Skin of body (tissue), 2 donors: ENCODE results near the gene DCST1. TPM values are rescaled to one million over a fixed set of nuclear protein-coding genes. Genes with fewer than 3 reads are reported as not detected.

ENCODE experiments used
- DNase-seq: peaks from one replicate; lab custom pipeline; 2025; lab: John Stamatoyannopoulos, UW
- total RNA-seq: library from RNA; depleted of rRNA; stranded (reverse); fragments of >200 nt; gene quantifications from one replicate; pipeline ENCODE4 v1.2.3, GENCODE V29; 2014

The DCST1 gene
- total RNA-seq, 1 donor from 2014 or later, result 0.10 TPM

- no peak for DNase-seq
These were observed 52.0 kb downstream of the DCST1 start for GRCh38 chr1:155085504-155086127.

GRCh38 chr1:155086128-155086741 is 52.6 kb downstream of the DCST1 start:
- no peak for DNase-seq

- DNase-seq, result no peak
These were observed 53.4 kb downstream of the DCST1 start for GRCh38 chr1:155086856-155087535.

GRCh38 chr1:155091071-155092051 is 57.7 kb downstream of the DCST1 start:
- peak; percentile 43 for DNase-seq

GRCh38 chr1:155092131-155092530 is 58.5 kb downstream of the DCST1 start:
- DNase-seq, result no peak

GRCh38 chr1:155092641-155093040 is 59.0 kb downstream of the DCST1 start:
- DNase-seq, result no peak

GRCh38 chr1:155093911-155094621 is 60.4 kb downstream of the DCST1 start:
- DNase-seq, result peak; percentile 42

GRCh38 chr1:155094622-155094948 is 61.0 kb downstream of the DCST1 start:
- DNase-seq, result no peak

- no peak for DNase-seq
These were observed 65.7 kb downstream of the DCST1 start for GRCh38 chr1:155099331-155099730.

Other genes starting within 250 kb of the DCST1 start
- 0.99 TPM for gene KCNN3, start 163.5 kb upstream of the DCST1 start, total RNA-seq
- 18.9 TPM for gene PMVK, start 97.1 kb upstream of the DCST1 start, total RNA-seq
- 61.8 TPM for gene PBXIP1, start 77.7 kb upstream of the DCST1 start, total RNA-seq
- 14.6 TPM for gene PYGO2, start 72.0 kb upstream of the DCST1 start, total RNA-seq
- gene SHC1, start 63.1 kb upstream of the DCST1 start, total RNA-seq, result 42.9 TPM
- gene CKS1B, start 59.1 kb upstream of the DCST1 start, total RNA-seq, result 43.1 TPM
- 13.2 TPM for gene FLAD1, start 50.5 kb upstream of the DCST1 start, total RNA-seq
- gene LENEP, start 40.2 kb upstream of the DCST1 start, total RNA-seq, result not detected
- gene ZBTB7B, start 31.0 kb upstream of the DCST1 start, total RNA-seq, result 25.5 TPM
- gene DCST2, start within 50 bp of the DCST1 start, total RNA-seq, result 0.49 TPM
- gene ADAM15, start 17.5 kb downstream of the DCST1 start, total RNA-seq, result 46.0 TPM
- gene EFNA4, start 29.9 kb downstream of the DCST1 start, total RNA-seq, result 9.0 TPM
- gene EFNA3, start 45.0 kb downstream of the DCST1 start, total RNA-seq, result 10.9 TPM
- gene EFNA1, start 94.1 kb downstream of the DCST1 start, total RNA-seq, result 45.1 TPM
- gene SLC50A1, start 102.0 kb downstream of the DCST1 start, total RNA-seq, result 18.5 TPM
- gene DPM3, start 106.7 kb downstream of the DCST1 start, total RNA-seq, result 10.0 TPM
- 67.5 TPM for gene KRTCAP2, start 139.5 kb downstream of the DCST1 start, total RNA-seq
- 0.20 TPM for gene TRIM46, start 140.0 kb downstream of the DCST1 start, total RNA-seq
- gene THBS3, start 174.1 kb downstream of the DCST1 start, total RNA-seq, result 32.5 TPM
- gene MTX1, start 174.9 kb downstream of the DCST1 start, total RNA-seq, result 19.1 TPM
- 4.5 TPM for gene ENTREP3, start 221.7 kb downstream of the DCST1 start, total RNA-seq
- 23.7 TPM for gene SCAMP3, start 228.5 kb downstream of the DCST1 start, total RNA-seq
- 28.8 TPM for gene CLK2, start 239.7 kb downstream of the DCST1 start, total RNA-seq
- gene HCN3, start 243.6 kb downstream of the DCST1 start, total RNA-seq, result 1.7 TPM